Mesothelial cell of epicardium (in vitro differentiated cells): ENCODE measurements around the gene DGUOK. TPM values are rescaled to one million over a fixed set of nuclear protein-coding genes. Genes with fewer than 3 reads are reported as not detected.

Experiments used
- DNase-seq, 2 experiments: peaks; one replicate each; pipeline ENCODE4 v3.0.0; 2021; ENCODE audit warnings: low spot score in 2 of 2; ENCODE audit not compliant: unreplicated experiment in 2 of 2
- H3K27ac Mint-ChIP-seq: 2 replicates; pipeline ENCODE4 v1.8.0; 2021; ENCODE audit warnings: mixed read lengths
- H3K27me3 Mint-ChIP-seq: 2 replicates; pipeline ENCODE4 v1.8.0; 2021; ENCODE audit warnings: low read depth, mixed read lengths
- H3K36me3 Mint-ChIP-seq: 2 replicates; pipeline ENCODE4 v1.8.0; 2021; ENCODE audit warnings: mixed read lengths
- H3K4me1 Mint-ChIP-seq: 2 replicates; pipeline ENCODE4 v1.8.0; 2021; ENCODE audit warnings: mixed read lengths
- H3K4me3 Mint-ChIP-seq: 2 replicates; pipeline ENCODE4 v1.8.0; 2021; ENCODE audit warnings: mild to moderate bottlenecking, moderate library complexity, mixed read lengths
- H3K9me3 Mint-ChIP-seq: 2 replicates; pipeline ENCODE4 v1.8.0; 2021; ENCODE audit warnings: mixed read lengths
- CTCF ChIP-seq: fragments of 200-600 bp; sonication (generic); IDR thresholded peaks from one replicate; pipeline ENCODE4 v1.5.0; 2021; ENCODE audit warnings: antibody characterized with exemption; ENCODE audit not compliant: unreplicated experiment
- total RNA-seq: library from RNA; stranded (reverse); gene quantifications from 3 replicates; pipeline ENCODE4 v1.2.1, GENCODE V29; 2021

The DGUOK gene
- total RNA-seq, 1 donor from 2014 or later = 69.5 TPM

- H3K27ac Mint-ChIP-seq = peak overlapping the region; percentile 92
- no peak for TF ChIP-seq CTCF
- no peaks in the 10 kb centered on the region for H3K9me3 Mint-ChIP-seq
- H3K36me3 Mint-ChIP-seq = peaks cover 12% of the 10 kb centered on the region
- peak overlapping the region; percentile 77 for H3K4me3 Mint-ChIP-seq
- H3K4me1 Mint-ChIP-seq = peaks cover 71% of the 10 kb centered on the region
- DNase-seq = no peak
- H3K27me3 Mint-ChIP-seq = peaks cover 15% of the 10 kb centered on the region
Measured at GRCh38 chr2:73985308-73986084, 58.8 kb downstream of the DGUOK start.

GRCh38 chr2:73986085-73986681 is 59.5 kb downstream of the DGUOK start:
- peak overlapping the region; percentile 92 for H3K27ac Mint-ChIP-seq
- DNase-seq = no peak
- peaks cover 64% of the 10 kb centered on the region for H3K4me1 Mint-ChIP-seq
- TF ChIP-seq CTCF = no peak
- no peaks in the 10 kb centered on the region for H3K9me3 Mint-ChIP-seq
- H3K36me3 Mint-ChIP-seq = peaks cover 15% of the 10 kb centered on the region
- H3K4me3 Mint-ChIP-seq = peak overlapping the region; percentile 77
- H3K27me3 Mint-ChIP-seq = peaks cover 8% of the 10 kb centered on the region

- no peak for DNase-seq
- Mint-ChIP-seq H3K36me3 (peaks cover 18% of the 10 kb centered on the region), H3K27me3 (no peaks in the 10 kb centered on the region), H3K27ac (peak overlapping the region; percentile 83), H3K9me3 (no peaks in the 10 kb centered on the region), H3K4me1 (peaks cover 56% of the 10 kb centered on the region), H3K4me3 (peak overlapping the region; percentile 77)
- no peak for TF ChIP-seq CTCF
Measured at GRCh38 chr2:73987109-73987947, 60.6 kb downstream of the DGUOK start.

GRCh38 chr2:73987948-73988700 is 61.4 kb downstream of the DGUOK start:
- no peak for DNase-seq
- TF ChIP-seq CTCF = no peak
- peak overlapping the region; percentile 83 for H3K27ac Mint-ChIP-seq
- peak overlapping the region; percentile 77 for H3K4me3 Mint-ChIP-seq
- H3K9me3 Mint-ChIP-seq = no peaks in the 10 kb centered on the region
- no peaks in the 10 kb centered on the region for H3K27me3 Mint-ChIP-seq
- peaks cover 18% of the 10 kb centered on the region for H3K36me3 Mint-ChIP-seq
- H3K4me1 Mint-ChIP-seq = peaks cover 48% of the 10 kb centered on the region

GRCh38 chr2:73989972-73990371 is 63.3 kb downstream of the DGUOK start:
- Mint-ChIP-seq H3K27ac (no peak overlapping the region), H3K4me1 (peaks cover 51% of the 10 kb centered on the region), H3K36me3 (peaks cover 18% of the 10 kb centered on the region), H3K4me3 (no peak overlapping the region), H3K9me3 (no peaks in the 10 kb centered on the region), H3K27me3 (no peaks in the 10 kb centered on the region)
- TF ChIP-seq CTCF = no peak
- DNase-seq = no peak
